HepG2 (cell line): ENCODE measurements around the gene POMT2. TPM values are rescaled to one million over a fixed set of nuclear protein-coding genes. Genes with fewer than 3 reads are reported as not detected.

Experiments
- AHDC1 ChIP-seq: sonication (generic); formaldehyde crosslinking; IDR thresholded peaks from 2 replicates; pipeline ENCODE4 v1.5.1; 2020; ENCODE audit warnings: mild to moderate bottlenecking, missing genetic modification reagents, borderline replicate concordance
- FOXP1 ChIP-seq, 2 experiments: fragments of 450-650 bp in 1 of 2; IDR thresholded peaks; 2 replicates each; pipeline ENCODE4 v1.6.1; 2017 to 2018; ENCODE audit warnings: antibody characterized with exemption in 1 of 2
- MEIS2 ChIP-seq: sonication (generic); formaldehyde crosslinking; IDR thresholded peaks from 2 replicates; pipeline ENCODE4 v1.9.0; 2021; ENCODE audit warnings: mild to moderate bottlenecking, missing genetic modification reagents
- REXO4 ChIP-seq: sonication (generic); formaldehyde crosslinking; IDR thresholded peaks from 2 replicates; pipeline ENCODE4 v1.8.0; 2022; ENCODE audit warnings: missing genetic modification reagents, mild to moderate bottlenecking, borderline replicate concordance
- ZBTB40 ChIP-seq, 2 experiments: fragments of 450-650 bp in 1 of 2; sonication (generic) in 1 of 2; formaldehyde crosslinking in 1 of 2; IDR thresholded peaks; 2 replicates each; pipeline versions ENCODE4 v1.6.1 to v1.8.0; 2016 to 2022; ENCODE audit warnings: antibody characterized with exemption in 1 of 2, mild to moderate bottlenecking in 1 of 2, missing genetic modification reagents in 1 of 2
- ZNF556 ChIP-seq: sonication (generic); formaldehyde crosslinking; IDR thresholded peaks from 2 replicates; pipeline ENCODE4 v1.4.0; 2020; ENCODE audit warnings: mild to moderate bottlenecking, missing genetic modification reagents, borderline replicate concordance
- ZNF709 ChIP-seq: sonication (generic); formaldehyde crosslinking; IDR thresholded peaks from 2 replicates; pipeline ENCODE4 v1.5.0; 2020; ENCODE audit warnings: mild to moderate bottlenecking, missing genetic modification reagents
- polyA plus RNA-seq, 8 experiments: library from polyadenylated mRNA; depleted of rRNA in 3 of 8; stranded (reverse) in 7 of 8; unstranded in 1 of 8; fragments of >200 nt; fragmentation: Illumina TruSeq in 4 of 8; extraction: Trizol in 4 of 8; gene quantifications; 2 replicates each; pipeline versions ENCODE4 v1.2.1 to v1.2.3, GENCODE V29; 2011 to 2016; ENCODE audit warnings: low read depth in 4 of 8, missing spikeins in 1 of 8, mixed read lengths in 1 of 8; ENCODE audit not compliant: insufficient read depth in 1 of 8
- total RNA-seq, 5 experiments: library from RNA; depleted of rRNA; stranded (reverse); fragments of >200 nt; fragmentation: Illumina TruSeq; extraction: Trizol; gene quantifications; 2 replicates each; pipeline ENCODE4 v1.2.3, GENCODE V29; 2016; ENCODE audit warnings: low read depth in 1 of 5

Gene POMT2
- total and polyA plus RNA-seq, 2 of the 13 experiments (the other 11 are each of a cell fraction or from before 2014, with no cell fraction given): 15.3 to 15.9 TPM

DNA sequence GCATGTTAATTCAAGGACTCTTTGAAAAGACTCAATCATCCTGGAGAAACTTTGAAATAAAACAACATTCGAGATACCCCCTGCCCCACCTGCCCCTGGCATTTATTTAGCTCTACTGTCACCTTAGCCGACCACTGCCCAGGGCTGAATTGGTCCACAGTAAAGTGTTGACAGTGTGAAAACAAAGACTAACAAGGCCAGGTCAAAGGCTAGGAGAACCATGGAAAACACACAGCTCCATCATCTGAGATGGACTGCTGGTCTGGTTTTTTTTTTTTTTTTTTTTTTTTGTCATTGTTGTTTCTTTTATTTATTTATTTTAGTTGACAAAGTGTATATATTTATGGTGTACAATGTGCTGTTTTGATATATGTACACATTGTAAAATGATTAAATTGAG, 25.8 kb upstream of the POMT2 start (continued):
- TF ChIP-seq AHDC1 (peak; percentile 26; the same call in 1 of the 2 replicates), ZNF709 (CRISPR knock-in tag) (no peak), REXO4 (CRISPR knock-in tag) (no peak), ZNF556 (CRISPR knock-in tag) (no peak), MEIS2 (CRISPR knock-in tag) (no peak), FOXP1 (IDR thresholded peaks at IDR 0.05) (no peak), FOXP1 (CRISPR knock-in tag; IDR thresholded peaks at IDR 0.05) (peak; percentile 46; the same call in 1 of the 2 replicates), ZBTB40 (IDR thresholded peaks at IDR 0.05) (0 out of 2 replicates have a peak, but pooled peaks have one; percentile 15), ZBTB40 (CRISPR knock-in tag; IDR thresholded peaks at IDR 0.05) (no peak; the same call in 1 of the 2 replicates)
